Measurements from ENCODE around the gene GBX1. TPM values are rescaled to one million over a fixed set of nuclear protein-coding genes. Genes with fewer than 3 reads are reported as not detected.

The GBX1 gene
- total and polyA plus RNA-seq, 2 donors (not counting 3 experiments of a cell fraction or from before 2014, with no cell fraction given), result not detected

GRCh38 chr7:151139791-151140190, 27.7 kb downstream of the GBX1 start:
- POLR2A ChIA-PET, result no interaction called here
- no peak for FAIRE-seq
- H3K9me3 ChIP-seq (replicated peaks; ENCODE audit: control insufficient read depth, insufficient read depth, low read length), result no peaks in the 10 kb centered on the region
- H2AFZ ChIP-seq (ENCODE audit: low read depth, low read length), result no peak overlapping the region
- no TSS peak for BruUV-seq (replicated peaks)
- H3K36me3 ChIP-seq (ENCODE audit: control insufficient read depth in 2 of 2, extremely low read depth in 1 of 2, insufficient read depth in 2 of 2, low read length in 2 of 2), result peaks cover 5 to 67% of the 10 kb centered on the region in 2 experiments
- H3K79me2 ChIP-seq (ENCODE audit: control insufficient read depth, insufficient read depth, low read length), result no peaks in the 10 kb centered on the region
- TF ChIP-seq JUN (IDR thresholded peaks at IDR 0.05; ENCODE audit: borderline replicate concordance, insufficient read depth, insufficient read length, low read depth) (no peak), POLR2AphosphoS5 (IDR thresholded peaks at IDR 0.05; ENCODE audit: insufficient read depth, low read depth, low read length) (no peak), EZH2 (IDR thresholded peaks at IDR 0.05; ENCODE audit: borderline replicate concordance, low read depth, low read length, severe bottlenecking) (no peak), MYC (IDR thresholded peaks at IDR 0.05; ENCODE audit: low read depth, low read length) (no peak), GATA2 (IDR thresholded peaks at IDR 0.05; ENCODE audit: insufficient read depth, insufficient read length, low read depth, low read length) (no peak), MAX (IDR thresholded peaks at IDR 0.05; ENCODE audit: insufficient read depth, insufficient read length) (no peak), FOS (IDR thresholded peaks at IDR 0.05; ENCODE audit: borderline replicate concordance, insufficient read depth, low read length) (no peak), POLR2A (IDR thresholded peaks at IDR 0.05; ENCODE audit: low read depth, low read length) (no peak), CTCF (IDR thresholded peaks at IDR 0.05; ENCODE audit: extremely low read depth in 1 of 2, insufficient read depth in 1 of 2, low read depth in 1 of 2, low read length in 2 of 2) (no peak)
- no peaks in the 10 kb centered on the region for H3K9me1 ChIP-seq (replicated peaks; ENCODE audit: control insufficient read depth, extremely low read depth, insufficient read depth, low read length)
- no peaks in the 10 kb centered on the region for H3K27me3 ChIP-seq (ENCODE audit: control insufficient read depth in 2 of 2, insufficient read depth in 2 of 2, low read length in 2 of 2)
- no peak overlapping the region for H3K4me2 ChIP-seq (ENCODE audit: insufficient read depth, low read length)
- DNase-seq (ENCODE audit: low read depth, low spot score), result no peak
- intact Hi-C loops (cut with micrococcal nuclease), result no loop called here
- dilution Hi-C loops (cut with MboI; ENCODE audit: extremely low pct_ligation_motif_present, low sequenced_read_pairs), result no loop called here
- H3K4me3 ChIP-seq (replicated peaks in 1 of 3; ENCODE audit: insufficient read depth in 1 of 3, low read depth in 1 of 3, low read length in 3 of 3), result no peak overlapping the region
- no peaks in the 10 kb centered on the region for H3K4me1 ChIP-seq (ENCODE audit: control insufficient read depth, extremely low read depth, insufficient read depth, low read length)
- H3K27ac ChIP-seq (ENCODE audit: insufficient read depth, low read depth, low read length), result no peak overlapping the region
- CTCF ChIA-PET, result interaction anchor here (1.1 to 2.2 kb wide), 5 partner anchors 8 to 104 kb away, joined by 3 to 17 read pairs (median 3); no protein-coding TSS in a partner anchor
- H3K9ac ChIP-seq (replicated peaks; ENCODE audit: extremely low read depth, insufficient read depth, low read length), result no peak overlapping the region
- H4K20me1 ChIP-seq (replicated peaks; ENCODE audit: control insufficient read depth, extremely low read depth, insufficient read depth, low read length), result no peaks in the 10 kb centered on the region

Data from endothelial cell of umbilical vein (primary cell).